IPS-18c (cell line): ENCODE results near the gene MED26.
"Not testable (repeated sequence)": the region's sequence is repeated elsewhere in the genome, so short reads cannot be mapped to it uniquely, and the experiment has no call there.

ENCODE experiments used
- H3K4me3 ChIP-seq: 2 replicates; pipeline ENCODE4 v1.7.0; 2013; ENCODE audit warnings: low read depth, mild to moderate bottlenecking, low read length, moderate library complexity; ENCODE audit not compliant: insufficient read depth
- H3K9me3 ChIP-seq: one replicate; pipeline ENCODE4 v1.6.1; 2013; ENCODE audit warnings: mild to moderate bottlenecking, low read length, moderate library complexity; ENCODE audit not compliant: control insufficient read depth, insufficient read depth

Gene MED26

GRCh38 chr19:16654140-16654539 lies 26.1 kb upstream of the MED26 start:
- Histone ChIP-seq H3K4me3 (no peak overlapping the region), H3K9me3 (no peaks in the 10 kb centered on the region)

GRCh38 chr19:16652854-16653253 lies 24.9 kb upstream of the MED26 start:
- H3K9me3 ChIP-seq = no peaks in the 10 kb centered on the region
- H3K4me3 ChIP-seq = no peak overlapping the region

- H3K9me3 ChIP-seq, H3K4me3 ChIP-seq: not testable (repeated sequence)
Observed at GRCh38 chr19:16651421-16652188, 23.6 kb upstream of the MED26 start.

- Histone ChIP-seq H3K4me3 (no peak overlapping the region), H3K9me3 (no peaks in the 10 kb centered on the region)
Observed at GRCh38 chr19:16650821-16651220, 22.8 kb upstream of the MED26 start.

DNA sequence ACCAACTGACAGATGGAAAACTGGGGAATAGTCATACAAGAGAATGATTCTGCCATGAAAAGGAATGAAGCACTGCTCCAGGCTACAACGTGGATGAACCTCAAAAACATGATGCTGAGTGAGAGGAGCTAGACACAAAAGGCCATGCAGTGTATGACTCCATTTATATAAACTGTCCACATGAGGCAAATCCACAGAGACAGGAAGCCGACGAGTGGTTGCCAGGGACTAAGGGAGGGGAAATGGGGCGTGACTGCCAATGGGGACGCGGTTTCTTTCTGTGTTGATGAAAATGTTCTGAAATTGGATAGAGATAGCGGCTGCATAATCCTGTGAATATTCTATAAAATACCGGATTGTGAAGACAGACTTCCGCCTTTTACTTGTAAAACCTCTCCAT lies 21.7 kb upstream of the MED26 start:
- no peaks in the 10 kb centered on the region for H3K9me3 ChIP-seq
- H3K4me3 ChIP-seq = no peak overlapping the region

- H3K9me3 ChIP-seq = no peaks in the 10 kb centered on the region
Observed at GRCh38 chr19:16645140-16645539, 17.1 kb upstream of the MED26 start.

GRCh38 chr19:16641695-16642094 lies 13.7 kb upstream of the MED26 start:
- Histone ChIP-seq H3K9me3 (no peaks in the 10 kb centered on the region), H3K4me3 (no peak overlapping the region)

More at GRCh38 chr19:16645140-16645539, 17.1 kb upstream of the MED26 start:
- no peak overlapping the region for H3K4me3 ChIP-seq

DNA sequence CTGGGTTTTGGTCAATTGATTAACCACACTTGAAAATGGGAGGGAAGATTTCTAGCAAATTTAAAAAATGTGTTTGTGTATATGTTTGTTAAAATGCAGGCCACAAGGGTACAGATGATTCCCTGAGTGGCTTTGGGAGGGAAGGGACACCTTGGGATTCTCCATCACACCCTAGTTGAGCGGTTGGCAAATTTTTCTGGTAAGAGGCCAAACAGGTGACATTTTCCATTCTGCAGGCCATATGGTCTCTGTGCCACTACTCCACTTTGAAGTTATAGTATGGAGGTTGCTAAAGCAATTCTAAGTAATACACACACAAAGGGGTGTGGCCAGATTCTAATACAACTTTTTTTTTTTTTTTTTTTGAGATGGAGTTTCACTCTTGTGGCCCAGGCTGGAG lies 12.9 kb upstream of the MED26 start:
- no peaks in the 10 kb centered on the region for H3K9me3 ChIP-seq
- H3K4me3 ChIP-seq = no peak overlapping the region

- no peak overlapping the region for H3K4me3 ChIP-seq
- no peaks in the 10 kb centered on the region for H3K9me3 ChIP-seq
Observed at GRCh38 chr19:16638666-16639065, 10.7 kb upstream of the MED26 start.

- Histone ChIP-seq H3K4me3 (no peak overlapping the region), H3K9me3 (no peaks in the 10 kb centered on the region)
Observed at GRCh38 chr19:16637535-16637934, 9.5 kb upstream of the MED26 start.

GRCh38 chr19:16631465-16631864 lies 3.5 kb upstream of the MED26 start:
- H3K9me3 ChIP-seq = no peaks in the 10 kb centered on the region
- no peak overlapping the region for H3K4me3 ChIP-seq

DNA sequence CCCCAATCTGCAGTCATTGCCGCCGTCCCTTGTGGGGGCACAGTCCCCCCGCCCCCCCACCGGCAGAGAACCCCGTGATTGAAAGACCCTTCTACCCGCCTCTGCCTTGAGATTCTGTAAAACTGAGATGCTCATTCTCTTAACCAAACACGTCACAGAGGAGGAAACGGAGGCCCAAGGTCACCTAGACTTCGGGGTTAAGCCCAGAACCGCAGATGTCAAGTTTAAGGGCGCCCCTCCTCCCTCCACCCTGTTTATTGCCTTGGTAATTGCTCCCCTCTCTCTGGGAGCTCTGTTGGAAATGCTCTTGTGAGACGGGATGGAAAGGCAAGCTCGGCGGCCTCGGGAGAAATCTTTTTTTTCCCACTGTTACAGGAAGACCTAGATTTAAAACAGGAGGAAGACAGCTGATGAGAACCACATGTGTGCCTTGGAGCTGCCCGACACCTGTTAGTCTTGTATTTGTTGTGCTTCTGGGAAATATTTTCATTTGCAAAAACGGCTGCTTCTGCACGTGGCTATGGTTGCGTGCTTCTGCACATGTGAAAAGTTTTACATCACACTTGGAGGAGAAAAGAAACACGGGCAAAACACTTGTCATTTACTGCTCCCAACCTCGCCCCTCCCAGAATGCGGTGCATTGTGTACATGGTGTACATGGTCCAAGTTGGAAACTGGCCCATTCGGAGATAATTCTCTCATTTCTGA lies 1.1 kb upstream of the MED26 start:
- H3K9me3 ChIP-seq = no peaks in the 10 kb centered on the region

GRCh38 chr19:16627928-16628182 lies 149 bp downstream of the MED26 start:
- peak overlapping the region; percentile 84 for H3K4me3 ChIP-seq
- no peaks in the 10 kb centered on the region for H3K9me3 ChIP-seq

More for the DNA sequence above, 1.1 kb upstream of the MED26 start:
- H3K4me3 ChIP-seq = peak overlapping the region; percentile 89

GRCh38 chr19:16627193-16627927 lies 644 bp downstream of the MED26 start:
- no peaks in the 10 kb centered on the region for H3K9me3 ChIP-seq

GRCh38 chr19:16626796-16627192 lies 1.2 kb downstream of the MED26 start:
- no peaks in the 10 kb centered on the region for H3K9me3 ChIP-seq
- peak overlapping the region; percentile 84 for H3K4me3 ChIP-seq

More at GRCh38 chr19:16627193-16627927, 644 bp downstream of the MED26 start:
- peak overlapping the region; percentile 84 for H3K4me3 ChIP-seq

- no peak overlapping the region for H3K4me3 ChIP-seq
Observed at GRCh38 chr19:16625163-16625958, 2.6 kb downstream of the MED26 start.

GRCh38 chr19:16624236-16624635 lies 3.8 kb downstream of the MED26 start:
- Histone ChIP-seq H3K9me3 (no peaks in the 10 kb centered on the region), H3K4me3 (no peak overlapping the region)

More at GRCh38 chr19:16625163-16625958, 2.6 kb downstream of the MED26 start:
- no peaks in the 10 kb centered on the region for H3K9me3 ChIP-seq
